HG03442 (cell line): ENCODE results near the gene G0S2.
"Not testable (repeated sequence)": the region's sequence is repeated elsewhere in the genome, so short reads cannot be mapped to it uniquely, and the experiment has no call there.

Experiments used
- ATAC-seq: cut with Tn5 transposase; IDR thresholded peaks from one replicate; pipeline ENCODE4 v1.9.1; 2021; ENCODE audit warnings: mild to moderate bottlenecking, moderate library complexity; ENCODE audit not compliant: unreplicated experiment

G0S2 gene

DNA sequence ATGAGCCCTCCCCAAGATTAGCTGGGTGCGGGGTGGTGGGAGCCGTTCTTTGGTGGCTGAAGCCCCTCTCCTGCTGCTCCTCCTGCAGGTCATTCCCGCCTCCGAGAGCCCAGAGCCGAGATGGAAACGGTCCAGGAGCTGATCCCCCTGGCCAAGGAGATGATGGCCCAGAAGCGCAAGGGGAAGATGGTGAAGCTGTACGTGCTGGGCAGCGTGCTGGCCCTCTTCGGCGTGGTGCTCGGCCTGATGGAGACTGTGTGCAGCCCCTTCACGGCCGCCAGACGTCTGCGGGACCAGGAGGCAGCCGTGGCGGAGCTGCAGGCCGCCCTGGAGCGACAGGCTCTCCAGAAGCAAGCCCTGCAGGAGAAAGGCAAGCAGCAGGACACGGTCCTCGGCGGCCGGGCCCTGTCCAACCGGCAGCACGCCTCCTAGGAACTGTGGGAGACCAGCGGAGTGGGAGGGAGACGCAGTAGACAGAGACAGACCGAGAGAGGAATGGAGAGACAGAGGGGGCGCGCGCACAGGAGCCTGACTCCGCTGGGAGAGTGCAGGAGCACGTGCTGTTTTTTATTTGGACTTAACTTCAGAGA is 448 bp downstream of the G0S2 start:
- ATAC-seq, result no peak

DNA sequence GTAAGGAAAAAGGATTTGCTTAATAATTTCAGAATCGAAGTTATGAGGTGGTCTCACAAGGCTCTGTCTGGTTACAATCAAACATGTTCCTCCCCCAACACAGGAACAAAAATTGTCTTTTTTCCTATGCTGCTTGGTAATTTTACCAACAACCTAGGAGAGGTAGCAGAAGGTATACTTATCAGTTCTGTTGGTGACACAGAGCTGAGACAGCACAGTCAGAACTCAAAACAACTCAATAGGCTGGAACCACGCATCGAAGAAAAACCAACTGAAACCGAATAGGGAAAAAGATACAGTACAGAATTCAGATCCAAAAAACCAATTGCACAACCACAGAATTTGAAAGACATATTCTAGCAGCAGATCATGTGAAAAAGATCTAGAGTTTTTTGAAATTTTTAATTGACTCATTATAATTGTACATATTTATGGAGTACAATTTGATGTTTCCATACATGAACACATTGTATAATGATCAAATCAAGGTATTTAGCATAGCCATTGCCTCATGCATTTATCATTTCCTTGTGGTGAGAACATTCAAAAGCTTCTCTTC is 3.8 kb downstream of the G0S2 start:
- no peak for ATAC-seq

DNA sequence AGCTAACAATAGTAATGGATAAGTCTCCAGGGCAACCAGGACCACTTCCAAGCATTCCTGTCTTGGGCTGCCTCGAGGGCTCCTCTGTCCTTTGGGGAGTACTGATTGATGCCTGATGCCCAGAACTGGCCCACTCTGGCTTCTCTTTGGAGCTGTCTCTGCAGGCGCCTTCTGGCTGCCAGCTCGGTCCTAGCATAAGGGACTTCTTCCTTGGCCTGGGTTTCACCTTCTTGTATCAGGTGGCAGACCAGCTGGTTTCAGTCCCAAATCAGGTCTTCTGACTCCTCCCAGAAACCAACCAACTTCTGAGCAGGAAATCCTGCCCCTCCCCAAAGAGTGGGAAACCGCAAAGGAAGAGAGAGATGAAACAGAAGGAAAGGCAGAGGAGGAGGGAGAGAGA is 10.6 kb downstream of the G0S2 start:
- no peak for ATAC-seq

DNA sequence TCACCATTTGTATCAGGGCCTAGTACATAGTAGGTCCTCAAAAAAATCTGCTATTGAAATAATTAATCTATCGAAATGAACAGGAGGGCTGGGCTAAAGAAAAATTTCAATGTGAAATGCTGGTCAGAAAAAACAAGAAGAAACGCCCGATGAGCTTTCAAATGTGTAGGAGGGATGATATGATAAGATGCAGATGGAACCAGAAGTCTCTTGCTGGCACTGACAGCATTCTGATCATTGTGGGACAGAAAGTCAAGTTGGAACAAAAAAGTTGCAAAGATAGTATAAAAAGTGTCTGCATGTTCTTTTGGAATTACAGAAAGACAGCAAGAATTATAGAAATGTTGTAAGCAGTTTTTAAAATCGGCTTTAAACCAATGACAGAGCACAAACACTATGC is 11.1 kb downstream of the G0S2 start:
- ATAC-seq, result no peak

DNA sequence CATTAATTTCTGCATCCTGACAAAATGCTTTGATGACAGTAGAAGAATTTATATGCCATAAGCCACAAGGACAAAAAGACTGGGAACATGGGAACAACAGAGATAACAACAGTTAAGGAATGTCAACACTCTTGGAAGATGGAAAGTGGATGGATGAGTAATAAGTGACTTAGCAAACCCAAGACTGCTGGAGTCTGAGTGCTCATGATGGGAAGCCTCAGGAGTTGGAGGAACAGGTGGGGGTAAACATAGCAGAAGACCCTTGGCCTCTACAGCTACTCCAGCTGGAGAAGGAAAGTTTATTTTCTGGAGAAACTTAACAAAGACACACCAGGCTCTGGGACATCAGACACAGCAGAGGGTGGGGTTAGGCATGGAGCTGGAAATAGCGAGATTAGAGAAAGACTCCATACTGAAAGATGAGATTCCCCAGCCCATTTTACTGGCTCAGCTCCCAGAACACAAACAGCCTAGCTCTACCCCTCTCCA is 13.6 kb downstream of the G0S2 start:
- ATAC-seq, result no peak

DNA sequence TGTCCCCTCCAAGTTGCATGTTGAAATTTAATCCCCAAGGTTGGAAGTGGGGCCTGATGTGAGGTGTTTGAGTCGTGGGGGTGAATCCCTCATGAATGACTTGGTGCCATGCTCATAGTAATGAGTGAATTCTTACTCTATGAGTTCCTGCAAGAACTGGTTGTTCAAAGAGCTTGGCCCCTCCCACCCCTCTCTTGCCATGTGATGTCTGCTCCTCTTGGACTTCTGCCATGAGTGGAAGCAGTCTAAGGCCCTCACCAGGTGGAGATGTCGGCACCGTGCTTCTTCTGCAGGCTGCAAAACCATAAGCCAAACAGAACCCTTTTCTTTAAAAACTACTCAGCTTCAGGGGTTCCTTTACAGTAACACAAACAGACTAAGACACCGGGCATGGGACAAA is 14.3 kb downstream of the G0S2 start:
- ATAC-seq, result no peak

DNA sequence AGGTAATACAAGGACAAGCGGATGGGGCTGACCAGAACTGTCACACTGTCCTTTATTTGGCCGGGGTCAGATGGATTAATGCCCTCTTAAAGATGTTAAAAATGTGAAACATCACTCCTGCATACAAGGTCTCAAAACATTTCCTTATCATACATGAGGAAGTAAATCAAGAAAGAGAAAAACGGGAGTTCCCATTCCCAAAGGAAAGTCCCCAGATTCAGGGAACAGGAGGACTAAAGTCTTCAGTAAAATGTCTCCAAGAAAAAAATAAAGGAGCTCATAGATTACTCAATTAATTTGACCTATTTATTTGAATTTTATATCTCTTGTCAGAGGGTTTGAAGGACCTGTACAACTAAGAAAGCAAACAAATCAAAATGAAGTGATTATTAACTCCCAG is 16.0 kb downstream of the G0S2 start:
- ATAC-seq, result no peak

DNA sequence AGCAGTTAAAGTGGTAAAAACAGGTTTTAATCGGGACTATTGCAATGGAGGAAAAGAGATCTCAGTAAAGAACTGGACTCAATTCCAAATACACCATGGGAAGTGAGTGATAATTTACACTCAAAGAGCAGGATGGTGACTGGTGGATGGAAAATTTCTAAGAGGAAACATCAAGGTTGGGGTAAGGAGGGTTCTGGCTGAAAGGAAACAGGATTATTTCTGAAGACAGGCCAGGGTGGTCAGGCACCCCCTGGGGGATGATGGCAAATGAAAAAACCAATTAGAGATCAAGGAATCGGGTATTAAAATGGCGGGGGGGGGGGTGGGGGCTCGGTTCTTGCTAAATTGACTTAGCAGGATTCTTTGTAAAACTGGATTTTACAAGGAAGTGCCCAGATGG is 17.1 kb downstream of the G0S2 start:
- no peak for ATAC-seq

DNA sequence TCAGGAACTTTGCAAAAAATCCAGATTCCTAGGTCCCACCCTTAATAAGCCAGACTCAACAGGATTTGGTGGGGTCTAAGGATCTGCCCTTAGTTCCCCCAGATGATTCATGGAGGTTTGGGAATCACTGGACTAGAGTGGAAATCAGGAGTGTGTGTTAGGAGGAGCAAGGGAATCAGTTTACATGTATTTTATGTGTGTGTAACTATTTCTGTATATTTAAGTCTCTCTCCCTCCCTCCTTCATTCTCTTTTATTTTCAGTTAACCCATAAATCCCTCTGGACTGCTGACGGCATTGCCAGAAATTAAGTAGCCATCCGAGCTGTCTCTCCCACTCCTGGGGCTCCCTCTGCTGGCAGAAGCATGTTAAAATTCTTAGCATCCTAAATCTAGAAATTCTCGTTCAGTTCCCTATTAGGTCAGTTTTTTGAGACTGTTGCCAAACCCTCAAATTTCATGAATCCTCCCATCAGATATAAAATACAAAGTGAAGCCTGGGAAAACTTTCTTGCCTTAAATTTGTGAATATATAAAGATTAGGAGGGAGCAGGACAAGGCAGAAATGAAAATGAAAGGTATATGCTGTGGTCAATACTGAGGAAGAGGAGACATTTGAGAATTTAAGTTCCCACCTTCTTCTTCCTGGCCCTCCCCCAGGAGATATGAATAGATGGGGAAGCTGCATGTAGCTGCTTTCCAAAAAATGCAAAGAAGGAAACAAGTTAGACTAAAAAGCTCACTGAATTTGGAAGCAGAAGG is 17.7 kb downstream of the G0S2 start:
- no peak for ATAC-seq

DNA sequence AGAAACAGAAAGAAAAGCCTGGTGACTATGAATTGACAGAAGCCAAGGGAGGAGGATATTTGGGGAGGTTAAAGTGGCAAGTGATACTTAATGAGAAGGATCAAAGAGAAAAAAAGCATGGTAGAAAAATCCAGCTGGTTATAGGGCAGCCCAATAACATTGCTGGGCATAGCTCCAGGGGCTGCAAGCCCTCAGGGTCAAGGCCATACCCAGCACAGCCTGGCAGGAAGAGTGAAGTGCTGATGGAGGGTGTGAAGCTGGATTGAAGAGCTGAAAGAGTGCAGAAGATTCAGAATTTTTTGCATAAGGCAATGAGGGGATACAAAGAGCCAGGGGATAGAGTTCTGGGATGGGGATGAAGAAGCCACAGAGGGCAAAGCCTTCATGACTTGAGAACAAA is 21.5 kb downstream of the G0S2 start:
- no peak for ATAC-seq

DNA sequence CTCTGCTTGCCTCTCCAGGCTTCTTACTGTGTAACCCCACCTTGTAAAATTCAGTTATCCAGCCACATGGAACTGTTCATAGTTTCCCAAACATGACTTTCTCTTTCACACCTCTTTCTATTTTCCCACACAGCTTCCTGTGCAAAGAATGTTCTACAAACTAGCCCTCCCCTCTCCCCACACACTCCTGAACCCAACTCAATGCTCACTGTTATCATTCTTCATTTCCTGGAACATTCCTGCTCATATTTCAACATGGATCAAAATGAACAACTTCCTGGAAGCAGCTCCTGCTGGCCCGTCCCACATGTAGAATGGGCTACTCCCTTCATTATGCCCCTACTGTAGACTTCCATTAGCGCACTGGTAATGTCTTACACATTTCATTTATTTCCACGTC is 21.9 kb downstream of the G0S2 start:
- no peak for ATAC-seq

DNA sequence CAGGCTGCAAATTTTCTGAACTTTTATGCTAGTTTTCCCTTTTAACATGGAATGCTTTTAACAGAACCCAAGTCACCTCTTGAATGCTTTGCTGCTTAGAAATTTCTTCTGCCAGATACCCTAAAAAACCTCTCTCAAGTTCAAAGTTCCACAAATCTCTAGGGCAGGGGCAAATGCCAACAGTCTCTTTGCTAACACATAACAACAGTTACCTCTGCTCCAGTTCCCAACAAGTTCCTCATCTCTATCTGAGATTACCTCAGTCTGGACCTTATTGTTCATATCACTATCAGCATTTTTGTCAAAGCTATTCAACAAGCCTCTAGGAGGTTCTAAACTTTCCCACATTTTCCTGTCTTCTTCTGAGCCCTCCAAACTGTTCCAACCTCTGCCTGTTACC is 25.5 kb downstream of the G0S2 start:
- not testable (repeated sequence) for ATAC-seq

DNA sequence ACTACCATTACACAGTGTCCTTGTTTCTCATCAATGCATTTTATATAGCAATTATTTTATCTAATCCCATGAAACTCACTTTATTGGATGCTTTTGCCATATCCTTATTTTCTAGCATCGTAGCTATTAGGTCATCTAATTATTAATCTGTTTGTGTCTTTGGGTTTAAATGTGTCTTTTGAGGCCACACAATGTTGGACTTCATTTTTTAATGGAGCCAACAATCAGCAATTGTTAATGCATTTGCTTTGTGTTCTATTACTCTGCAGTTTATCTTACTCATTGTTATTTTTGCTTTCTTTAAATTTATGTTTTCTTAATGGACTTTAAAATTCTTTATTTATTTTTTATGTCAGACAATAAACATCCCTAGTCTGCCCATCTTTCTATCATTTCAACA is 27.6 kb downstream of the G0S2 start:
- no peak for ATAC-seq

DNA sequence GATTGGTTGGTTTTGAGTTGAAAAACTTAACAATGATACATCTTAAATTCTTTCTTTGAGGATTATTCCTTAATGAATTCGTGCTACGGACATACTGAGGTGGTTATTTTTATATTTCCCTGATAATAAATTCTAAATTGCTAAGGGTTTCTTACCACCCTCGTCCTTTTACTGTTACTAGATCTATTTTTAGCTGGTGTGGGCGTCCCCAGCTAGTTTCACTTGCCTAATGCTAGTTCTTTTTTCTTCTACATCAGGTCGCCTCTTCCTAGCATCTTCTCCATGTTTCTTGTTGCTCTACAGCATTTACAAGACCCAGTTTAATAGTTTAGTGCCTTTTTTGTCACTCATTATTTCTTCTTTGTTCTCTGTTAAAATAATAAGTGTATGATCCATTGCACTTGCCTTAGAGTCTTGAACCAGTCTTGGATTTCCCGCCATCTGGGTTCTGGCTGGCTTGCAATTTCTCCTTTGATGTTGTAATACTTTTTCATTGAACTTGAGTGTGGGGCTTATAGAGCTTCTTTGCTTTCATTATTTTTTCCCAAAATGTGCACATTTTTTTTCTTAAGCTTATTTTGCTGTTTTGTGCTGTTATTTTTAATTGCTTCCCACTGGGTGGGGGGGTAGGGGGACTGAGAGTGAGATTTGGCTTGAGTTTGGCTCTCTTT is 28.8 kb downstream of the G0S2 start:
- ATAC-seq, result peak; percentile 71

DNA sequence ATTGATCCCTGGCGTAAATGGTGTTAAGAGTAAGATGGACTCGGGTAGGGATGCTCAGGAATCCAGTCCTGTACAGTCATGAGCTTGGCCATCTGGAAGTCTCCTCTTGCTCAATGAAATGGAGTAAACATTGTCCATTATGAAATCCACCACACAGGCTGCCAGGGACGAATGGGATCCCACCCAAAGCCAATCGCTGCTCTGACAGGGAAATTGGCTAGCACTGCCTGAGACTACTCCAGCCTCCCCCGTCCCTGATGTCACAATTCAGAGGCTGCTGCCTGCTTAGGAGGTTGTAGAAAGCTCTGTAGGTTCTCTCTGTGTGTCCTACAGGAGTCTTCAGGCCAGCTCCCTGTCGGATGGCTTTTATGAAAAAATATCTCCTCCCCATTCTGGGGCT is 29.4 kb downstream of the G0S2 start, which contains the start of gene HSD11B1:
Gene HSD11B1, plus strand, starts transcription at position 263 of the 400 bp plus-strand sequence. Its CDS starts 97 bp downstream, at position 360.
- no peak for ATAC-seq

DNA sequence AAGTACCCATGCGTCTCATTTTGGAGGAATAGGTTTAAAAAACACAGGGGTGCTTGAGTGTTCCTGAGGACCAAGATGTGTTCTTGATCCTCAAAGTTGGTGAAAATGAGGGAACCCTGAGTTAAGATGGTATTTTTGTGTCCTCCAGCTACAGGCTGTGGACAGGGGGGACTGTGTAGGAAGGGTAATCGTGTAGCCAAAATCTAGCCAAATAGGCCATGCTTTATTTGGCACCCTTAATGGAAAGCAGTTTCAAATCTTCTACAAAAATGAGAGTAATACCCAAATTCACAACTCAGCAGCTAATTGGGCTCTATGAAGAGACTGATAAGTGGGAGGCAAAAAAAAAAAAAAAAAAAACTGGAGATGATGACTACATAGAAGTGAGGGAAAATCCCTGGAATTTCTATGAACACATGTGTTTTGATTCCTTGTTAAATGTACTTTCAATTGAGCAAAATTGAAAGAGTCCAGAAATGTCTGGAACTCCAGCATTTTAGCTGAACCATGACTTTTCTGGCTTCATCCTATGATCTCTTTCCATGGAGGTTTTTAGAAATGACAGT is 29.9 kb downstream of the G0S2 start:
- no peak for ATAC-seq

DNA sequence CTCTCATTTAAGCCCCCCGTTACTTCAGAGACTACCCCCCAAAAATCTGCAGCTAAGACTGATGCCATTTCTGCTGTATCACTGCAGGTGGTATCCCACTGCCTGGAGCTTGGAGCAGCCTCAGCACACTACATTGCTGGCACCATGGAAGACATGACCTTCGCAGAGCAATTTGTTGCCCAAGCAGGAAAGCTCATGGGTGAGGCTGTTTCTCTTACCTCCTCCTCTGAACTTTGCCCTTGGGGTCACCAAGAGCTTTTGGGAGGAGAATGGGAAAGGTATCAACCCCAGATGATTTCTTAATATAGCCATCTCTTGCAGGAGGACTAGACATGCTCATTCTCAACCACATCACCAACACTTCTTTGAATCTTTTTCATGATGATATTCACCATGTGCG is 31.4 kb downstream of the G0S2 start:
- ATAC-seq, result no peak

DNA sequence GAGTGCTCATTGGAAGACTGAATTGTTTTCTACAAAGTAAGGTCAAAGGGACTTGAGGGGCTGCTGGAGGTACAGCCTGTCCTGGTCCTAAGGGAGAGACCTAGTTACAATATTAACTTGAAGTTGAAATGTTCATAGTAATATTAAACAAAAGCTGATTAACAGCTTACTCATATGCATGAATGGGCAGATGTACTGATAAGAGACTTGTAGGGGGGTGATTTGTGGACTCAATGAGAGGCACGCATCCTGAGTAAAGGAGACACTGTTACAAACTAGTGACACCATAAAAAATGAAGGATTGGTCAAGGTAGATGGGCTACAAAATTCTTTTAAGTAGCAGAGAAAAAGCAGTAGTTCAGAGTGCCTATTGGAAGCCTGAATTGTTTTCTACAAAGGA is 32.1 kb downstream of the G0S2 start:
- no peak for ATAC-seq

DNA sequence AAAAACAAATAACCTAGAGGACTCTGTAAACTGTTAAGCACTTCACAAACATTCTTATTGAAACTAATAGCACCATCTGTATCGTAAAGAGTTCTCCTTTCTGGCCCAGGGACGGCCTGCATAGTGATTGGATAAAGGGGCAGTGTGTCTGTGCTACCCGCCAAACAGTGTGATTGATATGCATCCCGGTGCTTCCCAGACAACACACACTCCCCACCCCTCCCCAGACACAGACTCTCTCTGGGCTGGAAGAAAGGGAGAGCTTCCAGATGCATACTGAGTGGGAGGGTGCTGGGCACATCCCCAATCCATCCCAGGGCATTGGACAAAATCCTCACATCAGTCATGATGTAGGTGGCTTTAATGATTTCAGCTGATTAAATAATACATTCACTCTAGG is 33.1 kb downstream of the G0S2 start:
- ATAC-seq, result no peak

DNA sequence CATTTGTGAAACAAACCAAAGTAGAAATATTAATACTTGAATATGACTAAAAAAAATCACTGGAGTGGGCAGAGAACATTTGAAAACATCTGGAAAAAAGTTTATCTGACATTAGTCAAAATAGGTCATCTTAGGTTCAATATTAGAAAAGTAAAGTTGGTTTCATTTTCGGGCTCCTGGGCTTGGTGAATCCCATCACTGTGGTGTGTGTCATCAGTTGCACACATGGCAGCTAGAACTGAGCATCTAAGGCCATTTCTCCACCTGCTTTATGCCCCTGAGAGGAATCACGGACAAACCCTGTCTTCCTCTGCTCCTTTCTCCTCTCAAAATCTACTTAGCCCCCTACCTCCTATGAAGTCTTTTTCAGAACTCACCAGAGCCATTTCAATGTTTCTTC is 34.9 kb downstream of the G0S2 start:
- ATAC-seq, result no peak

DNA sequence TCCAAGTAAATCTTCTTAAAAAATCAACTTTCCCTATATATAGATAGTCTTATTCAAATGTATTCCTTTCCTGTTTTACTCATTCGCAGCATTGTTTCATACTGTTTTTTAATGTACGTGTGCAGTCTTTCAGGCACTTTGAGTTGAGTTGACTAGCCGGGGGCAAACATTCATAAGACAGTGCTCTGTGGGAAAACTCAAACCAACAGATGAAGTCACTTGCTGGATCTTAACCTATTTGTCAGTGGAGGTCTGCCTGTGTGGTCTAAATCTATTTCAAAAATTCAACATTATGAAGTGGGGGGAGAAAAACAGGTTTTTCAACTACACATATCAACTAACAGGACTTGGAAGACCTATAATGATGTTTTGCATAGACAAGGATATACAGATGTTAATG is 35.6 kb downstream of the G0S2 start:
- no peak for ATAC-seq
